ES-I3 (cell line): ENCODE measurements around the gene NT5C1B.

Source experiments
- H3K36me3 ChIP-seq: 2 replicates; pipeline ENCODE4 v1.6.1; 2013; ENCODE audit warnings: mild to moderate bottlenecking, low read length, control low read depth, moderate library complexity; ENCODE audit not compliant: insufficient read depth
- H3K4me1 ChIP-seq: 2 replicates; pipeline ENCODE4 v1.6.1; 2013; ENCODE audit warnings: mild to moderate bottlenecking, control low read depth, low read length; ENCODE audit not compliant: insufficient read depth
- H3K9ac ChIP-seq: 2 replicates; pipeline ENCODE4 v1.6.1; 2013; ENCODE audit warnings: low read depth, mild to moderate bottlenecking, low read length, moderate library complexity
- H3K9me3 ChIP-seq: 2 replicates; pipeline ENCODE4 v1.6.1; 2013; ENCODE audit warnings: mild to moderate bottlenecking, low read length, moderate library complexity; ENCODE audit not compliant: control insufficient read depth, insufficient read depth

The NT5C1B gene

GRCh38 chr2:18611184-18611583 is 21.8 kb upstream of the NT5C1B start:
- Histone ChIP-seq H3K36me3 (no peaks in the 10 kb centered on the region), H3K4me1 (no peaks in the 10 kb centered on the region), H3K9me3 (no peaks in the 10 kb centered on the region), H3K9ac (no peak overlapping the region)

GRCh38 chr2:18610651-18611050 is 21.3 kb upstream of the NT5C1B start:
- Histone ChIP-seq H3K9ac (no peak overlapping the region), H3K4me1 (no peaks in the 10 kb centered on the region), H3K36me3 (no peaks in the 10 kb centered on the region), H3K9me3 (no peaks in the 10 kb centered on the region)

- Histone ChIP-seq H3K9ac (no peak overlapping the region), H3K9me3 (no peaks in the 10 kb centered on the region), H3K36me3 (no peaks in the 10 kb centered on the region), H3K4me1 (no peaks in the 10 kb centered on the region)
Observed at GRCh38 chr2:18610090-18610489, 20.7 kb upstream of the NT5C1B start.

- Histone ChIP-seq H3K36me3 (no peaks in the 10 kb centered on the region), H3K9ac (no peak overlapping the region), H3K9me3 (no peaks in the 10 kb centered on the region), H3K4me1 (no peaks in the 10 kb centered on the region)
Observed at GRCh38 chr2:18605115-18605514, 15.7 kb upstream of the NT5C1B start.

- Histone ChIP-seq H3K9me3 (no peaks in the 10 kb centered on the region), H3K4me1 (no peaks in the 10 kb centered on the region), H3K36me3 (no peaks in the 10 kb centered on the region), H3K9ac (no peak overlapping the region)
Observed at GRCh38 chr2:18604531-18604885, 15.1 kb upstream of the NT5C1B start.

- H3K4me1 ChIP-seq, result no peaks in the 10 kb centered on the region
Observed at GRCh38 chr2:18603854-18604530, 14.6 kb upstream of the NT5C1B start.

GRCh38 chr2:18602298-18602697 is 12.9 kb upstream of the NT5C1B start:
- Histone ChIP-seq H3K9me3 (no peaks in the 10 kb centered on the region), H3K4me1 (no peaks in the 10 kb centered on the region), H3K36me3 (no peaks in the 10 kb centered on the region), H3K9ac (no peak overlapping the region)

More at GRCh38 chr2:18603854-18604530, 14.6 kb upstream of the NT5C1B start:
- H3K9ac ChIP-seq, result no peak overlapping the region
- no peaks in the 10 kb centered on the region for H3K36me3 ChIP-seq
- H3K9me3 ChIP-seq, result no peaks in the 10 kb centered on the region

- Histone ChIP-seq H3K4me1 (no peaks in the 10 kb centered on the region), H3K9ac (no peak overlapping the region), H3K9me3 (no peaks in the 10 kb centered on the region), H3K36me3 (no peaks in the 10 kb centered on the region)
Observed at GRCh38 chr2:18600255-18600613, 10.9 kb upstream of the NT5C1B start.

GRCh38 chr2:18599509-18600254 is 10.3 kb upstream of the NT5C1B start:
- Histone ChIP-seq H3K9me3 (no peaks in the 10 kb centered on the region), H3K9ac (no peak overlapping the region), H3K4me1 (no peaks in the 10 kb centered on the region), H3K36me3 (no peaks in the 10 kb centered on the region)

- no peaks in the 10 kb centered on the region for H3K36me3 ChIP-seq
- H3K9ac ChIP-seq, result no peak overlapping the region; the same call in 1 of the 2 replicates
- H3K4me1 ChIP-seq, result no peaks in the 10 kb centered on the region
- no peaks in the 10 kb centered on the region for H3K9me3 ChIP-seq
Observed at GRCh38 chr2:18598848-18599484, 9.6 kb upstream of the NT5C1B start.

- Histone ChIP-seq H3K9me3 (no peaks in the 10 kb centered on the region), H3K4me1 (no peaks in the 10 kb centered on the region), H3K36me3 (no peaks in the 10 kb centered on the region), H3K9ac (no peak overlapping the region)
Observed at GRCh38 chr2:18597618-18598017, 8.2 kb upstream of the NT5C1B start.

- no peaks in the 10 kb centered on the region for H3K9me3 ChIP-seq
- H3K9ac ChIP-seq, result no peak overlapping the region
- no peaks in the 10 kb centered on the region for H3K36me3 ChIP-seq
- no peaks in the 10 kb centered on the region for H3K4me1 ChIP-seq
Observed at GRCh38 chr2:18596993-18597392, 7.6 kb upstream of the NT5C1B start.

GRCh38 chr2:18593496-18593895 is 4.1 kb upstream of the NT5C1B start:
- Histone ChIP-seq H3K36me3 (no peaks in the 10 kb centered on the region), H3K4me1 (no peaks in the 10 kb centered on the region), H3K9ac (no peak overlapping the region), H3K9me3 (no peaks in the 10 kb centered on the region)

GRCh38 chr2:18592372-18592771 is 3.0 kb upstream of the NT5C1B start:
- H3K9me3 ChIP-seq, result no peaks in the 10 kb centered on the region
- H3K4me1 ChIP-seq, result no peaks in the 10 kb centered on the region
- H3K9ac ChIP-seq, result no peak overlapping the region
- no peaks in the 10 kb centered on the region for H3K36me3 ChIP-seq

- no peak overlapping the region for H3K9ac ChIP-seq
- no peaks in the 10 kb centered on the region for H3K9me3 ChIP-seq
- H3K4me1 ChIP-seq, result no peaks in the 10 kb centered on the region
- H3K36me3 ChIP-seq, result no peaks in the 10 kb centered on the region
Observed at GRCh38 chr2:18588802-18589201, 567 bp downstream of the NT5C1B start.
